BLaER1 treated with 17β-estradiol and CSF1 and Interleukin-3, amounts not matched to agents 10 nM and 100 nM (cell line): ENCODE results near the gene RSRC1.
"Not testable (repeated sequence)": the region's sequence is repeated elsewhere in the genome, so short reads cannot be mapped to it uniquely, and the experiment has no call there.

Source experiments
- H3K27ac ChIP-seq, 11 experiments: shearing (Covaris generic); formaldehyde crosslinking; 2 replicates each; pipeline ENCODE4 v1.8.1; 2022
- H3K27me3 ChIP-seq, 11 experiments: shearing (Covaris generic); formaldehyde crosslinking; 2 replicates each; pipeline ENCODE4 v1.8.1; 2022
- H3K36me3 ChIP-seq, 11 experiments: shearing (Covaris generic); formaldehyde crosslinking; 2 replicates each; pipeline ENCODE4 v1.8.1; 2022
- H3K4me1 ChIP-seq, 10 experiments: shearing (Covaris generic); formaldehyde crosslinking; 2 replicates each; pipeline ENCODE4 v1.8.1; 2022
- H3K4me2 ChIP-seq, 11 experiments: shearing (Covaris generic); formaldehyde crosslinking; 2 replicates each; pipeline ENCODE4 v1.8.1; 2022
- H3K4me3 ChIP-seq, 10 experiments: shearing (Covaris generic); formaldehyde crosslinking; 2 replicates each; pipeline ENCODE4 v1.8.1; 2022
- H3K9ac ChIP-seq, 11 experiments: shearing (Covaris generic); formaldehyde crosslinking; 2 replicates each; pipeline ENCODE4 v1.8.1; 2022
- H3K9me3 ChIP-seq, 11 experiments: shearing (Covaris generic); formaldehyde crosslinking; replicated peaks in 1 of 11; 2 replicates each; pipeline ENCODE4 v1.8.1; 2022
- H4K20me1 ChIP-seq, 11 experiments: shearing (Covaris generic); formaldehyde crosslinking; 2 replicates each; pipeline ENCODE4 v1.8.1; 2022
- Cebpa-rat ChIP-seq, 11 experiments: shearing (Covaris generic); IDR thresholded peaks; 2 replicates each; pipeline ENCODE4 v1.8.1; 2022

The RSRC1 gene

DNA sequence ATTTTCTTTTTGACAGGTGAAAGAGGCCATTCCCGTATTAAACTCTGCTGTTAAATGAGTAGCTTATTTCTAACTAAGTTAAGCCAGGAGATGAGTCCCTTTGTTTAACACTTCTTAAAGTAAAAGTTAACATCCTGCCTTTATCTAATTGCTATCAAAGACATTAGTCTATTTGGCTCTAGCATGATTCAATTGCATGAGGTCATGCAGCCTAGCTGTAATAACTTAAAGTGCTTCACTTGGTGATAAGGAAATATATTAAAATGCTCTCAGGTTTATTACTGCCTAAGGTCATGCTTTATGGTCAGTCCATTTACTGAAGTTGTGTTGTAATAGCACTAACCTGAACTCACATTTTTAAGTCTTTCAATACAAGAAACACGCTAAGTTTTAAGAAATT, 378.8 kb downstream of the RSRC1 start:
- Histone ChIP-seq H3K4me1 (peaks cover 0 to 13% (median 0%) of the 10 kb centered on the region in 10 experiments; a peak in 2 of 20 replicates), H3K36me3 (no peaks in the 10 kb centered on the region), H3K4me2 (no peak overlapping the region), H3K9me3 (peaks cover 0 to 8% (median 0%) of the 10 kb centered on the region in 11 experiments; a peak in 2 of 22 replicates), H3K27me3 (no peaks in the 10 kb centered on the region), H3K27ac (no peak overlapping the region), H4K20me1 (no peaks in the 10 kb centered on the region), H3K9ac (no peak overlapping the region), H3K4me3 (no peak overlapping the region)
- TF ChIP-seq Cebpa-rat (IDR thresholded peaks at IDR 0.05) = no peak

DNA sequence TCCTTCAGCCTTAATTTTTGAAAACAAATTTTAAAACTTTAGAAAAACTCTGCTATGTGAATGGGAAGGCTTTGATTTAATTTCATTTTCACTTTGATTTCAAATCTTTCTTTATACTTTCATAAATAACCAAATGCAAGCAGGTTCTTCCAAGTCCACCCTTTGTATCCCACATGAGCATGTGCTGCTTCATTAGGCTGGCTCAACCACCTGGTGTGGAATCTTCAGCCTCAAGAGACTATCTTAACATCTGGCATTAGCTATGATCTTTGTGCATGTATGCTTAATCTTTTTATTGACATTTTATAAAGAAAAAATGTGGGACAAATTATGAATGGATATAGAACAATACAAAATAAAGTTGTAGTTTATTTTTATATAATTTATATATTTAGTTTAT, 379.3 kb downstream of the RSRC1 start:
- Histone ChIP-seq H3K4me1 (peaks cover 0 to 13% (median 0%) of the 10 kb centered on the region in 10 experiments; a peak in 2 of 20 replicates), H3K4me3 (no peak overlapping the region), H3K27ac (no peak overlapping the region), H3K27me3 (no peaks in the 10 kb centered on the region), H3K9me3 (peaks cover 0 to 8% (median 0%) of the 10 kb centered on the region in 11 experiments; a peak in 2 of 22 replicates), H3K36me3 (no peaks in the 10 kb centered on the region), H3K9ac (no peak overlapping the region), H4K20me1 (no peaks in the 10 kb centered on the region), H3K4me2 (no peak overlapping the region)
- no peak for TF ChIP-seq Cebpa-rat (IDR thresholded peaks at IDR 0.05)

DNA sequence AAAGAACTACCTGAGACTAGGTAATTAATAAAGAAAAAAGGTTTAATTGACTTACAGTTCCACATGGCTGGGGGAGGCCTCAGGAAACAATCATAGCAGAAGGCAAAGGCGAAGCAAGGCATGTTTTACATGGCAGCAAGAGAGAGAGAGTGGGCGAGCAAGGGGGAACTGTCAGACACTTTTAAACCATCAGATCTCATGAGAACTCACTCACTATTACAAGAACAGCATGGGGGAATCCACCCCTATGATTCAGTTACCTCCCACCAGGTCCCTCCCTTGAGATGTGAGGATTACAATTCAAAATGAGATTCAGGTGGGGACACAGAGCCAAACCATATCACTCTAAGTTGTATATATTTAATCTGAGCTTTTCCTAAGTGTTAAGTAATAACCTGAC, 382.1 kb downstream of the RSRC1 start:
- Histone ChIP-seq H4K20me1 (no peaks in the 10 kb centered on the region; a peak in 1 of 22 replicates), H3K27me3 (no peaks in the 10 kb centered on the region), H3K9me3 (peaks cover 0 to 8% (median 0%) of the 10 kb centered on the region in 11 experiments; a peak in 2 of 22 replicates), H3K27ac (no peak overlapping the region), H3K4me2 (no peak overlapping the region), H3K4me3 (no peak overlapping the region), H3K9ac (no peak overlapping the region), H3K36me3 (no peaks in the 10 kb centered on the region), H3K4me1 (no peaks in the 10 kb centered on the region)
- TF ChIP-seq Cebpa-rat (IDR thresholded peaks at IDR 0.05) = no peak

DNA sequence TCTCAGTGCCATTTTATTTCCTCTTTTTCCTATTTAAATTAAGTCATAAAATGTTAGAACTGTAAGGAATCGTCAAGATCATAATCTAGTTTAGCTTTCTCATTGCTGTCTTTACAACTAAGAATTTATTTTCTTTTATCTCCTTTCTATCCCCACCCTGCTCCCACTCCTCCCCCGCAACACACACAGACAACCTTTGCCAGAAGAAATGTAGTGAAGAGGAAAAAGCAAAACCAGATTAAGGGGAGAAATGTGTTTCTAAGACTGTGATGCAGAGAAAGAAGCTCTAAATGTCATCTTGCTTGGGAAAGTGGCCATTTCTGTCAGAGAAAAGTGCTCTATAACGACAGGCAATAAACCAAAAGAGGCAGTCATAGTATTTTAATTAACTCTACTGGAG, 382.8 kb downstream of the RSRC1 start:
- no peak for TF ChIP-seq Cebpa-rat (IDR thresholded peaks at IDR 0.05)
- no peaks in the 10 kb centered on the region; a peak in 1 of 22 replicates for H3K36me3 ChIP-seq
- H3K27me3 ChIP-seq = no peaks in the 10 kb centered on the region
- H4K20me1 ChIP-seq = no peaks in the 10 kb centered on the region; a peak in 1 of 22 replicates
- H3K9ac ChIP-seq = no peak overlapping the region
- no peak overlapping the region for H3K4me2 ChIP-seq
- no peak overlapping the region for H3K4me3 ChIP-seq
- no peak overlapping the region for H3K27ac ChIP-seq
- H3K4me1 ChIP-seq = no peaks in the 10 kb centered on the region
- peaks cover 0 to 12% (median 5%) of the 10 kb centered on the region in 11 experiments; a peak in 12 of 22 replicates for H3K9me3 ChIP-seq

DNA sequence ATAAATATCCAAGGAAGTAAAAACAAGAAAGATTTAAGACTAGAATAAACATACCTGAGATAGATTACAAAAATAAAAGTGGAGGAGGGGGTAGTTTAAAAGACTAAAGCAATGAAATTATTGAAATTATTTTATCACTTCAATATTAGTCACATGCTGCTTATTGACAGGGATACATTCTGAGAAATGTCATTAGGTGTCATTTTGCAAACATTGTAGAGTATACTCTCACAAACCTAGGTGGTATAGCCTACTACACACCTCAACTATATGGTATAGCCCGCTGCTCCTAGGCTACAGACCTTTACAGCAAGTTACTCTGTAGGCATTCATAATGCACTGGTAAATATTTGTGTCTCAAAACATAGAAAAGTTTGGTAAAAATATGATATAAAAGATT, 384.0 kb downstream of the RSRC1 start:
- no peak for TF ChIP-seq Cebpa-rat (IDR thresholded peaks at IDR 0.05)
- H4K20me1 ChIP-seq = no peaks in the 10 kb centered on the region; a peak in 1 of 22 replicates
- H3K9me3 ChIP-seq = peaks cover 11 to 24% (median 17%) of the 10 kb centered on the region in 11 experiments; a peak in 21 of 22 replicates

DNA sequence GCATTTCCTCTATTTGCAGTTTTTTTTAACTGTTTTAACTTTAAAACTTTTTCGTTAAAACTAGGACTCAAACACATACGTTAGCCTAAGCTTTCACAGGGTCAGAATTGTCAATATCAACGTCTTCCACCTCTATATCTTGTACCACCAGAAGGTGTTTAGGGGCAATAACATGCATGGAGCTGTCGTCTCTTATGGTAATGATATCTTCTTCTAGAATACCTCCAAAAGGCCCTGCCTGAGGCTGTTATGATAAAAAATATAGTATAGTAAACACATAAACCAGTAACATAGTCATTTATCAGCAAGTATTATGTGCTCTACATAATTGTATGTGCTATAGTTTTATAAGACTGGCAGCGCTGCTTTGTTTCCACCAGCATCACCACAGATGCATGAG, 384.8 kb downstream of the RSRC1 start:
- Histone ChIP-seq H3K4me1 (no peaks in the 10 kb centered on the region), H3K4me2 (no peak overlapping the region), H3K27ac (no peak overlapping the region), H3K9ac (no peak overlapping the region), H3K36me3 (no peaks in the 10 kb centered on the region; a peak in 1 of 22 replicates), H3K4me3 (no peak overlapping the region), H4K20me1 (no peaks in the 10 kb centered on the region; a peak in 1 of 22 replicates), H3K27me3 (no peaks in the 10 kb centered on the region), H3K9me3 (peaks cover 17 to 32% (median 24%) of the 10 kb centered on the region in 11 experiments; a peak in 21 of 22 replicates)
- TF ChIP-seq Cebpa-rat (IDR thresholded peaks at IDR 0.05) = no peak

More for the DNA sequence above, 384.0 kb downstream of the RSRC1 start:
- H3K9ac ChIP-seq = no peak overlapping the region
- H3K4me3 ChIP-seq = no peak overlapping the region
- no peaks in the 10 kb centered on the region; a peak in 1 of 22 replicates for H3K36me3 ChIP-seq
- no peak overlapping the region for H3K4me2 ChIP-seq
- no peaks in the 10 kb centered on the region for H3K4me1 ChIP-seq
- H3K27ac ChIP-seq = no peak overlapping the region
- H3K27me3 ChIP-seq = no peaks in the 10 kb centered on the region

DNA sequence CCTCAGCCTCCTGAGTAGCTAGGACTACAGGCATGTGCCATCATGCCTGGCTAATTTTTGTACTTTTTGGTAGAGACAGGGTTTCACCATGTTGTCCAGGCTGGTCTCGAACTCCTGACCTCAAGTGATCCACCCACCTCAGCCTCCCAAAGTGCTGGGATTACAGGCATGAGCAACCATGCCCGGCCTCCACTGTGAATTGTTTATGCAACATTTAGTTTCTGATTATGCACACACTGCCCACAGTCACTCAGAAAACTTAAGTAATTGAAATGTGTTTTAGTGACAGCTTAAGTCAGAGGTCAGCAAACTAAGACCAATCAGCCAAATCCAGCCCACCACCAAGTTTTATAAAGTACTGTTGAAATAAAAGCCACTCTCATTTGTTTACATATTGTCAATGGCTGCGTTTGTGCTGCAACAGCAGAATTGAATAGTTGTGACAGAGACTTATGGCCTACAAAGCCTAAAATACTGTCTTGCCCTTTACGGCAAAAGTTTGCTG, 385.6 kb downstream of the RSRC1 start:
- not testable (repeated sequence) for H3K9ac ChIP-seq, H3K27me3 ChIP-seq, H3K4me2 ChIP-seq, H3K36me3 ChIP-seq, H3K4me1 ChIP-seq, H3K27ac ChIP-seq, H4K20me1 ChIP-seq, H3K4me3 ChIP-seq
- H3K9me3 ChIP-seq = peaks cover 17 to 39% (median 27%) of the 10 kb centered on the region in 11 experiments; a peak in 21 of 22 replicates

DNA sequence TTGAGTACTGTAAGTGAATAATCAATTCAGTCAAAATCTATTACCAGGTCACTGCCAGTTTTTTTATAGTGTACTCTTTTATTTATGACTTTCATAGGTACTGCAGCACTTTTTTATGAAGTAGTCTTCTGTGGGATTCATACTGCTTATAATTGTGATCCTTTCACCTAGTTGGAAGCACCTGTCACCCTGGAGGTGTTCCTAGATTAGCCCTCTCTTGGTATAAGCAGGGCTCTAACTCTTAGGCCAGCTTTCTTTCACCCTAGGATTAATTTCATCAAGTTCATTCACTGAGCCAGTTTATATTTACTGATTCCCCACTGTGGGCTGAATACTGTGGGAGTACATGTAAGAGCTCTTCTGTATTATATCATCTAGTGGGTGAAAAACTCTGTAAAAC, 395.2 kb downstream of the RSRC1 start:
- Histone ChIP-seq H3K4me1 (no peaks in the 10 kb centered on the region), H3K27ac (no peak overlapping the region), H3K36me3 (no peaks in the 10 kb centered on the region), H3K4me2 (no peak overlapping the region), H4K20me1 (peaks cover 0 to 8% (median 0%) of the 10 kb centered on the region in 11 experiments; a peak in 1 of 22 replicates), H3K27me3 (no peaks in the 10 kb centered on the region), H3K4me3 (no peak overlapping the region), H3K9me3 (peaks cover 0 to 12% (median 6%) of the 10 kb centered on the region in 11 experiments; a peak in 9 of 22 replicates), H3K9ac (no peak overlapping the region)
- TF ChIP-seq Cebpa-rat (IDR thresholded peaks at IDR 0.05) = no peak

DNA sequence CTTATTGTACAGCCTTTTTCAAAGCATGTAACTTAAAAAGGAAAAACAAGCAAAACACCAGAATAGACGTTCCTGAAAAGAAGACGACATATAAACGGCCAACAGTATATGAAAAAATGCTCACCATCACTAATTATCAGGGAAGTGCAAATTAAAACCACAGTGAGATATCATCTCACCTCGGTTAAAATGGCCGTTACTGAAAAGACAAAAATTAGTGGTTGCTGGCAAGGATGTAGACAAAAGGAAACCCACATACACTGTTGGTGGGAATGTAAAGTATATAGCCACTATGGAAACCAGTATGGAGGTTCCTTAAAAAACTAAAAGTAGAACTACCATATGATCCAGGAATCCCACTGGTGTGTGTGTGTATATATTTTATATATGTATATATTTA, 396.6 kb downstream of the RSRC1 start:
- no peaks in the 10 kb centered on the region for H3K36me3 ChIP-seq
- H3K9ac ChIP-seq = no peak overlapping the region
- H4K20me1 ChIP-seq = peaks cover 0 to 8% (median 0%) of the 10 kb centered on the region in 11 experiments; a peak in 1 of 22 replicates
- no peak overlapping the region for H3K27ac ChIP-seq
- no peak for TF ChIP-seq Cebpa-rat (IDR thresholded peaks at IDR 0.05)
- no peaks in the 10 kb centered on the region for H3K4me1 ChIP-seq
- H3K4me2 ChIP-seq = no peak overlapping the region
- H3K9me3 ChIP-seq = peaks cover 0 to 10% (median 0%) of the 10 kb centered on the region in 11 experiments; a peak in 4 of 22 replicates
- H3K4me3 ChIP-seq = no peak overlapping the region
- no peaks in the 10 kb centered on the region for H3K27me3 ChIP-seq

DNA sequence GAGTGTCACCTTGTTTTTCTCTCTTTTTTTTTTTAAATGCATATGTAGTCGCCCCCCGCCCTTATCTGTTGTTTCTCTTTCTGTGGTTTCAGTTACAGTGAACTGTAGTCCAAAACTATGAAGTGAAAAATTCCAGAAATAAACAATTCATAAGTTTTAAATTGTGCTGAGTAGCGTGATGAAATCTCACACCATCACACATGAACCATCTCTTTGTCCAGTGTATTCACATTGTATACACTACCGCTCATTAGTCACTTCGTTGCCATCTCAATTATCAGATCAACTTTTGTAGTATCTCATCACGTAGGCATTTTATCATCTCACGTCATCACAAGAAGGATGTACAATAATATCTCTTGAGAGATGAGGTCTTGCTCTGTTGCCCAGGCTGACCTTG, 398.6 kb downstream of the RSRC1 start:
- no peaks in the 10 kb centered on the region for H3K27me3 ChIP-seq
- no peak for TF ChIP-seq Cebpa-rat (IDR thresholded peaks at IDR 0.05)
- H3K4me1 ChIP-seq = no peaks in the 10 kb centered on the region
- H3K4me2 ChIP-seq = no peak overlapping the region
- H3K36me3 ChIP-seq = no peaks in the 10 kb centered on the region
- H3K9me3 ChIP-seq = peaks cover 0 to 6% (median 0%) of the 10 kb centered on the region in 11 experiments; a peak in 1 of 22 replicates
- no peak overlapping the region for H3K9ac ChIP-seq
- no peak overlapping the region for H3K27ac ChIP-seq
- H3K4me3 ChIP-seq = no peak overlapping the region
- H4K20me1 ChIP-seq = 0 out of 22 replicates have a peak, but pooled peaks cover 0 to 5% (median 0%) of the 10 kb centered on the region in 11 experiments
